HG03342 (cell line): Measurements from ENCODE around the gene OR4E1.
"Not testable (repeated sequence)": the region's sequence is repeated elsewhere in the genome, so short reads cannot be mapped to it uniquely, and the experiment has no call there.

ENCODE experiments used
- ATAC-seq: cut with Tn5 transposase; IDR thresholded peaks from one replicate; pipeline ENCODE4 v1.9.1; 2021; ENCODE audit warnings: mild to moderate bottlenecking, moderate library complexity; ENCODE audit not compliant: unreplicated experiment

OR4E1 gene, protein sequence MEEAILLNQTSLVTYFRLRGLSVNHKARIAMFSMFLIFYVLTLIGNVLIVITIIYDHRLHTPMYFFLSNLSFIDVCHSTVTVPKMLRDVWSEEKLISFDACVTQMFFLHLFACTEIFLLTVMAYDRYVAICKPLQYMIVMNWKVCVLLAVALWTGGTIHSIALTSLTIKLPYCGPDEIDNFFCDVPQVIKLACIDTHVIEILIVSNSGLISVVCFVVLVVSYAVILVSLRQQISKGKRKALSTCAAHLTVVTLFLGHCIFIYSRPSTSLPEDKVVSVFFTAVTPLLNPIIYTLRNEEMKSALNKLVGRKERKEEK

DNA sequence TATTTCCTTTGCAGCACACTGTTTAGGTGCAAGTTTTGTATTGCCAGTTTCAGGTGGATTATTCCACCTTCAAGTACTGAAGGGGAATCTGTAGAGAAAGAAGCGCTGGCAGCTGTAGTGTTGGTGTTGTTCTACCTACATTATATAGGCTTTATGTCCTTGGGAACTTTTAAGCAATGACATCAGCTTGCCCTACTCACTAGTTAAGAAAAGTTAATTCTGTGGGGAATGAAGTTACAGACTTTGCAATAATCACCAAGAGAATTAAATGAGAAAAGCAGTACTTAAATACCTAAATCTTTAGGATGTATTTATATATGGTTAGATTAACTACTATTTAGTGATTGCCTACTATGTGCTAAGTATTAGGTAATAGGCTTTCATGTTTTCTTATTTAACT, at the start of gene OR4E1:
Gene OR4E1, minus strand, starts transcription at position 101 of the 400 bp plus-strand sequence. CDS start 2,883 bp downstream, outside the sequence.
- ATAC-seq, result no peak

DNA sequence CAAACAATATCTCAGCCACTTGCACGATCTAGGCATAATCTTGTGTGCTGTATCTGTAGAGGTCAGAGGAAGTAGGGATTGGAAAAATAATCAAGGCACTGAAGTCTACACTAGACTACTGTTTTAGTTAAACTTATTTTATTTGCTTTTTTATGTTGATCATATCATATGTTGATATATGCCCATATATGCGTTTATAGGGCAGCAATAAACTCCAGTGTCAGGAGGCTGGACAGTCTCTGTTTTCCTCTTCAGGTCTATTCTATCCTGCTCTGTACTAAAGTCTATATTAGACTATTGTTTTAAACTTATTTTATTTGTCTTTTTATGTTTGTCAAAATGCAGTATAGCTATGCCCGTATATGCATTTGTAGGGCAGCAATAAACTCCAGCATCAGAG, 47.9 kb upstream of the OR4E1 start:
- ATAC-seq, result no peak

DNA sequence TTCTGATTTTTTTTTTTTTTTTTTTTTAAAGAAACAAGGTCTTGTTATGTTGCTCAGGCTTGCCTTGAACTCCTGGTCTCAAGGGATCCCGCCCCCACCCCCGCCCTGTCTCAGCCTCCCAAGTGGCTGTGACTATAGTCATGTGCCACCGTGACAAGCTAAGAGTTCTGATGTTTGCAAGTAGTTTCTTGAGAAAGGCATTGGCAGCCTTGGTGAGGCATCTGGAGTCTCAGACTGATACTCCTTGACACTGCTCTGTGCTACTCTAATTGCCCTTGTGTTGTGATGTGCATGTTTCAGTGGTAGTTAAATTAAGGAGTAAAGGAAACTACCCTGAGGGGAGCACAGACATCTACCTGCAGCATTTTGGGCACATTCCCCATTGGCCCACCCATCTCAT, 46.2 kb upstream of the OR4E1 start:
- no peak for ATAC-seq

DNA sequence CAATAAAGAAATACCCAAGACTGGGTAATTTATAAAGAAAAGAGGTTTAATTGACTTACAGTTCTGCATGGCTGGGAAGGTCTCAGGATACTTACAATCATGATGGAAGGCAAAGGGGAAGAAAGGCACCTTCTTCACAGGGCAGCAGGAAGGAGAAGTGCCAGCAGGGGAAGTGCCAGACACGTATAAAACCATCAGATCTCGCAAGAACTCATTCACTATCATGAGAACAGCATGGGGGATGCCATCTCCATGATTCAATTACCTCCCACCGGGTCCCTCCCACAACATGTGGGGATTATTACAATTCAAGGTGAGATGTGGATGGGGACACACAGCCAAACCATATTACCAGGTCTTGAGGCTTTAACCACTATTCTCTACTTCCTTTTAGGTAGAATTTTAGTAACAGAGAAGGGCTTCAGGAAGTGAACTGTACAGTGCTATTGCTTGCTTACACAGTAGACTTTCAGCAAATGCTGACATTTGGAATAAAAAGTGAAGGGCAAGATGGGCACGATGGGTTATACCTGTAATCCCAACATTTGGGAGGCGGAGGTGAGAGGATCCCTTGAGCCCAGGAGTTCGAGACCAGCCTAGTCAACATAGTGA, 40.8 kb upstream of the OR4E1 start:
- ATAC-seq, result no peak

DNA sequence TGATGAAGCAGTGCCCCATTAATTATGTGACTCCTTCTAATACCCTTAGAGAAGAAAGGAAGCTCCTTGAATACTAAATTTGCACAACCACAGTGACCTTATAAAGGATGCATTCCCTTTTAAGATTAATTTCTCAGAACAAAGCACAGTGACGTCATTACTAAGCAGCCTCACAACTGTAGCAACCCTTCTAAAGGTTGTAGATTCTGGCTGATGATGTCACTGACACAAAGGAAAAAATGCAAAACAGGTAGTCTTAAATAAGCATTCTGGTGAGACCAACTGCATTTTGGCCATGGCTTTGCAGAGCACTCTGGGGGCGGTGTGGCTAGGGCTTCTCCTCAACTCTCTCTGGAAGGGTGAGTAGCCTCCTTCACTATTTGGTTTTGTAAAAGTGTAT, 38.4 kb upstream of the OR4E1 start:
- ATAC-seq, result no peak

DNA sequence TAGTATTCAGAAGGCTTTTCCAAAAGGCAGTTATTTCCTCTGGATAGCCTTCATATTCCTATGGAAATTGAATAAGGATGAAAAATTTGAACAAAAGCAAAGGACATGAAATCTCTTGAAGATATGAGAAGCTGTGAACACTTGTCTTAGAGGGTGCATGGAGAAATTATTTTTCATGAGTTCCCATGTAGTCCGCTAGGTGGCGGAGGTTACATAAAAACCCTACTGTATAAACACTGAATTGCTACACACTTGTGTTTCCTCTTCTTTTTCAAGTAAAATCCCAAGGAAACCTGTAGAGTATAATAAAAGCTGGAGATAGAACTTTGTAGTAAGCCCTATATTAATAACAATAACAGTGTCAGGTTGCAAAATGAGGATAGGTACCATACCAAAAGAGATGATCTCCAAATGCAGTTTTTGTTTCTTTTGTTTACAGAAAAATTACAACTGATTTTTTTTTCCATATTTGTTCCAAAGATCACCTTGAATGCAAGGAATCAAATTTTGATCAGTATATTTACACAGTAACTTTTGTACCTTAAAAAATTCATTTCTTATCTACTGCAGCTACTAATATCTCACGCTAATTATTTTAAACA, 37.8 kb upstream of the OR4E1 start:
- peak; percentile 73 for ATAC-seq

DNA sequence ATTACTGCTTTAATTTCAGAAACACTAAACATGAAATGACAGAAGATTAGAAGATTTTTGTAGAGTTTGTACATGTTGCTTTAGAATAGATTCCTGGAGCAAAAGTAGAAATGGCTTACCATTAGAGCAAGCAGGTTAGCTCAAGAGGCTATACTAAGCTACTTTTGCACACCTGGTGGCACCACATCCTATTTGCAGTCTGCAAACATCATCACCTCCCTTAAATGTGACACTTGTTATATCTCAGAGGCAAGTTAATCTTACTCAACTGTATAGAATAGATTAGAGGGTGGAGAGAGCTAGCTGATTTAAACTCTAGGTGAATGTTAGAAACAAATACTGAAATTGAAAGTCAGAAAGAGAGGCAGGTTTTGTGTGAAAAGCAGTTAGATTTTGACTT, 30.7 kb upstream of the OR4E1 start:
- no peak for ATAC-seq

DNA sequence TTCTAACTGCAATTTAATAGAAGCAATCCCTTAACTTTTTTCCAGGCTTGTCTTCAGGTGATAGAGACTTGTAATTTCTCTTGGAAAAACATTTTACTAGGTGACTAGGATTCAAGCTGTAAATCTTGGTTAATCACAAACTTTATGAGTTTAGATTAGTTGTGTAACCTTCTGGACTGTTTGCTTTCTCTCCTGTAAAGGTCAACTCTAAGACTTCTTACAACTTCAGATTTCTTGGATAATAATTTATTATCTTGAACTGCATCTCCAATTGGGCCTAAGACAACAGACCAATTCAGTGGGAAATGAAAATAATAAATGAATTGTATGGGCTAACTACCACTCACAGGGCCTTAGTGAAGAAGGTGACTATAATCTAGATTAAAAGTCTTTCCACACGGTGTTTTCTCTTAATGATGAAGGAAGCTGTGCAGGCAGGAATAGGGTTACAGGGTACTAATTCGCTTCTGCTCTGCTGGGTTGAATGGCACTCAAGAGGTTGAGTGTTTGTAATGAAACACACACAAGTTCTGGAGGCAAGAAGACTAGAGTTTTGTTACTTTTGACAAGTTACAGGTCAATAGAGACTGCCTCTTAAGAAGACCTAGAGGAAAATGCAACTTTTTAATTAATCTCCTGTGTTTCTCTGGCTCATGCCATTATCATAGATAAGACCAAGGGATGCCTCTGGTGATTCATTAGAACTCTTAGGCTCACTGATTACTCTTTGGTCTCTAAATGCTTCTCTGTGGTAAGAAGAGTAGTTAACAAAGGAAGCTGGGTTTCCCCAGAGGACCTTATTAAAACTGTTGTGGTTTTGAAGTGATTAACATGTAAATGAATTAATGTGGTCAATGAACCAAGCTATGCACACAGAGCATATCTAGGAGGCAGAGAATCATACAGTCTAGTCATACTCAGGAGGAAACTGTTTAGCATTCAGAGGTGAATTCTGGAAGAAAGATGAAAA, 30.0 kb upstream of the OR4E1 start:
- no peak for ATAC-seq

DNA sequence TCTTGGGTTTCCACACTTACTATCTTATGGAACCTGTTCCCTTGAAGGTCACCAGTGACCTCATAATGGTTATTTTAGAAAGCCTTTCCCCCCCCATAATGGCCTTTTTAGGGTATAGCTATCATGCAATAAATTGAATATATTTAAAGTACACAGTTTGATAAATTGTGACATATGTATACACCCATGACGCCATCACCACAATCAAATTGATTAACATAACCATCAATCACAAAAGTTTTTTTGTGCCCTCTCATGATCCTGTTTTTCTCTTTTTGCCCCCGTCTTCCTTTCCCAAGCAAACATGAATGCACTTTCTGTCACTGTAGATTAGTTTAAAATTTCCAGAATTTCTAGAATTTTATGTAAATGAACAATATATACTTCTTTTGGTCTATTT, 28.7 kb upstream of the OR4E1 start:
- no peak for ATAC-seq

DNA sequence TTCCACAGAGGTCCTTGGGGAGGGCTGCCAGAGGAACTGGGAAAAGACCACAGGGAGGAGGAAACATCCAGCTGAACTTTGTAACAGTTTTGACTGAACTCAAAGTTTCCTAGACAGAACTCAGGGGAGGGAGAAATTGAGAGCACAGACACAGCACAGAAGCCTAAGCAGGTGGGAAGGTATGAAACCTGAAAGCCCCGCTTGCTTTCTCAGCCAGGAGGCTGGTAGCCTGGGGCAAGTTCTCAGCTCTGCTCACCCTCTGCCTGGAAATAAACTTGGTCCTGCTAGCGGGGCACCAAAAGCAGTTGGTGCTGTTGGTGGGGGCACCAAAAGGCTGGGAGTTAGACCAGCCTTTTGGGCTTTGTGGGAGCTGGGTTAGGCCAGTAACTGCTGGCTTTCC, 25.9 kb upstream of the OR4E1 start:
- ATAC-seq, result no peak

DNA sequence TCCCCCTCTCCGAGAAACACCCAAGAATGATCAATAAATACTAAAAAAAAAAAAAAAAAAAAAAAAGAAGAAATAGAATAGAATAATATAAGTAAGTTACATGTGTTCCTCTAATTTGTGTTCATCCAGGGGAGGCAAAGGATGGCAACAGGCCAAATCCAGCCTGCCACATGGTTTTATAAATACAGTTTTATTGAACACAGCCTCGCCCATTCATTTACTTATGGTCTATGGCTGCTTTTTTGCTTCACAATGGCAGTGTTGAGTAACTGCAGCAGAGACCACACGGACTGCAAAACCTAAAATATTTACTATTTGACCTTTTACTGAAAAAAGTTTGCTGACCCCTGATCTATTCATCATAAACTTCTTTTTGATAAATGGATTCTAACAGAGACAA, 24.9 kb upstream of the OR4E1 start:
- ATAC-seq, result not testable (repeated sequence)

DNA sequence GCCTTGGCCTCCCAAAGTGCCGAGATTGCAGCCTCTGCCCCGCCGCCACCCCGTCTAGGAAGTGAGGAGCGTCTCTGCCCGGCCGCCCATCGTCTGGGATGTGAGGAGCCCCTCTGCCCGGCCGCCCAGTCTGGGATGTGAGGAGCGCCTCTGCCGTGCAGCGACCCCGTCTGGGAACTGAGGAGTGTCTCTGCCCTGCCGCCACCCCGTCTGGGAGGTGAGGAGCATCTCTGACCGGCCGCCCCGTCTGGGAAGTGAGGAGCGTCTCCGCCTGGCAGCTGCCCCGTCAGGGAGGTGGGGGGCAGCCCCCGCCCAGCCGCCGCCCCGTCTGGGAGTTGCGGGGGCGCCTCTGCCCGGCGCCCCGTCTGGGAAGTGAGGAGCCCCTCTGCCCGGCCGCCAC, 24.0 kb upstream of the OR4E1 start:
- ATAC-seq, result not testable (repeated sequence)

DNA sequence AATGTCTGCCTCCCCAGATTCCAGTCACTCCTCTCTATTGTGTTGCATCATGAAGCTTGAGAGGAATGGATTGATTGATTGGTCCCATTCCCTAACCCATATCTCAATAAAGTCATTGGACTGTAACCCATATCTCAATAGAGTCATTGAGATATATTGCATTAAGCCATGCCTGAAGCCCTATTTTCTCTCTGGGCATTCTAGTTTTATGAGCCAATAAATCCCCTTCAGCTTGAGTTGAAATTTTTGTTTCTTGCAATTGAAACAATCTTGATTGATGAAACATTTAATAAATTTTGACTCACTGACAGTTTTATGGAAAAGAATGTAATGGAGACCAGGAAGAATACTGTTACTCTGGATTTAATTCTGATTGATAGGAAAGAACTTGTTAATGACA, 20.8 kb upstream of the OR4E1 start:
- no peak for ATAC-seq

DNA sequence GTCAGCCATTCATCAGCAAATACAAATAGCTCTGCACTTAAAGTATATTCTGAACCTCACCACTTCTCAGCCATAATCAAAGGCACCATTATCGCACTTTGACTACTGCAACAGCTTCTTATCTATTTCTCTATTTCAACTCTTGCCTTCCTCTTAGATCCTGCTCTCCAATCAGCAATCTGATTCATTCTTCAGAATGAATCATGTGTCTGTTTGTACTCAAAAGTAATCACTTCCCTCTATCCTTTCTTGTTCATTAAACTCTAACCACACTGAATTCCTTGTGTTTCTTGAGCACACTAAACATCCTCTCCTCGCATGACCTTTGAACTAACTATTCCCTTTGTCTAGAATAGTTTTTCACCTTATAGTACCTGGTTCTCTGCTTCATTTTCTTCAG, 12.8 kb upstream of the OR4E1 start:
- ATAC-seq, result no peak

DNA sequence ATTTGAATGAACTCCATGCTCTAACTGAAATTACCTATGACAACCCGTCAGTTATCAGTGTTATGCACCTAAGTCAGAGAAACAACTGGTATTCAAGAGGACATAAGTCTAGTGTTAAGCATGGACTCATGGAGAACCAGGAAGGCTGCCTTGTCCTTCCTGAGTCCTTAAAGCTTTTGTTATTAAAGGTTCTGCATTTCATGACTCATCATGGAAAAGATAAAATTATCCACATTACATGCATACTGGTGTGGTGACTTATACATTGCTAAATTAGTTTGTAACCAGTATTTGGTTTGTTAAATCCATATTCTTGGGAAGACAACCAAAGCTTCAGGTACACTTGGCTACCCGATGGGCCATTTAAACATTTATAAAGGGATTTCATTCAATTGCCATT, 6.5 kb upstream of the OR4E1 start:
- no peak for ATAC-seq

DNA sequence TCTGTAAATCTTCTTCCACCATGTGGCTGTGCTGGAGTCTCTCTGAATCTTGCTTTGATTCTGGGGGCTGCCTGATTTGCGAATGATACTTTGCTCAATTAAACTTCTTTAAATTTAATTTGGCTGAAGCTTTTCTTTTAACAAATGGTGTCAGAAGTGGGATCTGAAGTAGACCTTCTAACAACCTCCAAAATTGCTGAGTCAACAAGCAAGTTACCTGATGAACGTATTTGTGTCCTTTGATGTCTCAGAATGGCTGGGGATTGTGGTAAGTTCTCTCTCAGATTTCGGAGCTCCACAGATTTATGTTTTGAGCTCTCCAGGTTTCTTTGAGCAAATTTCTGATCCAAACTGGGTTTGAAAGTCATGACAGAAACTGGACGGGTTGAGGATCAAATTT, 1.9 kb upstream of the OR4E1 start:
- no peak for ATAC-seq

DNA sequence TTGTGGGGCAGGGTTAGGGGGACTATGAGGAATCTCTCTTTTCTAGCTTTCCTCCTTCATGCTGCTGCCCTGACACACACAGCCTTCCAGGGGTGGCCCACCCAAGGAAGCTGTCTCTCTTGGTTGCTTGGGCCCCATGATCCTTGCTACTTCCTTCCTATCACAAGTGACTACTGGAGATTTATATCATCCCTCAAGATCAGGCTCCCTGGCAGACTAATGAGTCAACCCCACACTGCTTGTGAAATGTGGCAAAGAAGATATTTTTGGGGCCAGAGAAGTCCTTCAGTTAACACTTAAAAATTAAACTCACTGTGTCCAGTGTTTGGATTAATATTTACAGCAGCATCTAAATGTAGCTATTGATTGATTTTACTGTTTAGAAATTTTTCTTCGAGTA, 1.5 kb downstream of the OR4E1 start:
- no peak for ATAC-seq

DNA sequence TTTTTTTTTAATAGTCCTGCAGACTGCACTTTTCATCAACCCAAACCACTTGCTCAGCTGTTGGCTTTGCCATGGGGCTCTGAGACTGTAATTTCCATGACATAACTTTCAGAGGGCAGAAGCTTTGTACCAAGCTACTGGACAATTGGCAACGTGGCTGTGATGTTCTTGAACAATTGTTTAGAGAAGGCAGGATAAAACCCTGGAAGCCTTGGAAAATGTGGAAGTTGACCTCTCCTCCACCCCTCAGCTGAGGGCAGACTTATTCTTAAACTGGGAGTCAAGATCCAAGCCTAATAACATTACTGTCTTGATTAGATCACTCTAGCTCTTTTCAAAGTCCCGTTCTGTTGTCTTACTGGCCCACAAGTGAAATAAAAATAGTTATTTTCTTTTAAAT, 2.2 kb downstream of the OR4E1 start:
- ATAC-seq, result no peak

DNA sequence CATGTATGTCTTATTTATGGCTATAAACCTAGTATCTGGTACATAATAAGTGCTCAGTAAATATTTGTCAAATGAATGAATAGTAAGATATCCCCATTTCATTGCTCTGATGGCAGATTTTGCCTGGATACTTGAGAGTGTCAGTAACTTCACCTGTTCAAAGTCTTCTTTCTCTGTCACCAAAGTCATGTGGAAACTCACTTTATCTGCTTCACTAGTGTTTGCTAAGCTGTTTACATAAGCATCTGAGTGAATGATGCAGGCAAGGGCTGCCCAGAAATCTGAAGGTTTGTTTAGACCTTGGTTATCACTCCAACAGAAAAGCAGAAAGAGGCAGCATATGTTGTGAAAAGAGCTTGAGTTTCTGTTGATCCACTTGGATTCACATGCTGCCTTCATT, 4.3 kb downstream of the OR4E1 start:
- ATAC-seq, result no peak

DNA sequence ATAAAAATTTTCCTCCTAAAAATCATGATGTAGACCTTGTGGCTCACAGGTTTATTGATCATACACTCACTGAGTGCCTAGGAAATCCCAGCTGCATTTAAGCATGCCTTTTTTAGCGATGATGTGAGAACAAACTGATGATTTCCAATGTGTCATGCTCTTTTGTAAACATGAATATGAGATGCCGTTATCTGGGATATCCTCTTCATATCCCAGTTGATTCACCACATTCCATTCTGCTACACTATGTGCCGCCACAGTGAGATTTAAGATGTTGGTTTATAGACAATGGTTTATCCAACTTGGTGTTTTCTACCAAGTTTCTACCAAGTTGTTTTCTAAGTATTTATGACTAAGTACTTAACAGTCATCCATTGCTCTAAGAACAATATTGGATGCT, 5.2 kb downstream of the OR4E1 start:
- no peak for ATAC-seq

DNA sequence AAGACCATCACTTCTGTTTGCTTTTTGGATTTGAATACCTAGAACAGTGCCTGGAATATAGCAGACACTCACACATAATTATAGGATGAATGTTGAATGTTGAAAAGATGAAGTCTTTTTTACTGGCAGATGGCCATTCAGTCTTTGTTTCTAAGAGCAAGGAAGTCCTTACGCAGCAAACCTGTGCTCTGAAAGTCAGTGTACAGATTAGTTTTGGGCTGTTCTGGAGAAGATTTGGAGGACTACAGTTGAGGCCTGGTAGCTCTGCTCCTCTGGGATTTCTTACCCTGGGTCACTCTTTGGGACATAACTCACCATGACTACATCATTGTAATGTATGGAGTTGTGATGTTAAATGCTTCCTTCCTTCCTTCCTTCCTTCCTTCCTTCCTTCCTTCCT, 16.6 kb downstream of the OR4E1 start:
- no peak for ATAC-seq
